OCI-LY1 (cell line): ENCODE measurements around the gene ADAMTSL3.

Experiments used
- H2AFZ ChIP-seq: fragments of 200-600 bp; sonication (generic), shearing (Covaris generic); 2 replicates; pipeline ENCODE4 v1.6.0; 2014; ENCODE audit warnings: antibody characterized with exemption, mild to moderate bottlenecking, low read length
- H3F3A ChIP-seq: fragments of 200-600 bp; sonication (generic), shearing (Covaris generic); 2 replicates; pipeline ENCODE4 v1.6.0; 2014; ENCODE audit warnings: mild to moderate bottlenecking, antibody characterized with exemption, low read length, moderate library complexity; ENCODE audit not compliant: insufficient read depth
- H3K27ac ChIP-seq: fragments of 200-600 bp; sonication (generic); 2 replicates; pipeline ENCODE4 v1.5.1; 2014; ENCODE audit warnings: low read length, mixed run types, mild to moderate bottlenecking, low read depth; ENCODE audit not compliant: poor library complexity, severe bottlenecking
- H3K27me3 ChIP-seq: fragments of 200-600 bp; sonication (generic); 2 replicates; pipeline ENCODE4 v1.6.0; 2014; ENCODE audit warnings: antibody characterized with exemption, mild to moderate bottlenecking, low read length, moderate library complexity; ENCODE audit not compliant: insufficient read depth
- H3K36me3 ChIP-seq: fragments of 200-600 bp; sonication (generic); 2 replicates; pipeline ENCODE4 v1.6.1; 2014; ENCODE audit warnings: mild to moderate bottlenecking, antibody characterized with exemption, low read length, moderate library complexity, mixed read lengths; ENCODE audit not compliant: insufficient read depth
- H3K4me1 ChIP-seq: fragments of 200-600 bp; sonication (generic); 2 replicates; pipeline ENCODE4 v1.5.1; 2014; ENCODE audit warnings: mild to moderate bottlenecking, low read length, moderate library complexity; ENCODE audit not compliant: insufficient read depth, severe bottlenecking
- H3K4me2 ChIP-seq: fragments of 200-600 bp; sonication (generic), shearing (Covaris generic); 2 replicates; pipeline ENCODE4 v1.6.1; 2014; ENCODE audit warnings: low read length
- H3K4me3 ChIP-seq: fragments of 200-600 bp; sonication (generic); 2 replicates; pipeline ENCODE4 v1.5.1; 2014; ENCODE audit warnings: low read length, low read depth, mild to moderate bottlenecking, mixed read lengths; ENCODE audit not compliant: poor library complexity, severe bottlenecking
- H3K79me2 ChIP-seq: fragments of 200-600 bp; shearing (Covaris generic); 2 replicates; pipeline ENCODE4 v1.6.1; 2016; ENCODE audit warnings: mixed run types, low read length, mixed read lengths; ENCODE audit not compliant: insufficient read depth
- H3K9ac ChIP-seq: fragments of 200-600 bp; sonication (generic), shearing (Covaris generic); 2 replicates; pipeline ENCODE4 v1.6.1; 2014; ENCODE audit warnings: mild to moderate bottlenecking, low read length, mixed read lengths
- H3K9me2 ChIP-seq: fragments of 200-600 bp; sonication (generic), shearing (Covaris generic); 2 replicates; pipeline ENCODE4 v1.6.1; 2014; ENCODE audit warnings: low read depth, mild to moderate bottlenecking, low read length, mixed read lengths
- H3K9me3 ChIP-seq: fragments of 200-600 bp; shearing (Covaris generic); 2 replicates; pipeline ENCODE4 v1.6.1; 2014; ENCODE audit warnings: low read length, mixed read lengths
- H4K20me1 ChIP-seq: fragments of 200-600 bp; sonication (generic), shearing (Covaris generic); 2 replicates; pipeline ENCODE4 v1.6.0; 2016; ENCODE audit warnings: mild to moderate bottlenecking, low read length; ENCODE audit not compliant: insufficient read depth
- EZH2 ChIP-seq: fragments of 200-600 bp; sonication (generic), shearing (Covaris generic); IDR thresholded peaks from 2 replicates; pipeline ENCODE4 v1.8.0; 2017; ENCODE audit warnings: borderline replicate concordance, mixed run types, mild to moderate bottlenecking, antibody characterized with exemption, low read length, moderate library complexity, mixed read lengths
- TF ChIP-seq, protein P1 (sequence below): fragments of 200-600 bp; sonication (generic), shearing (Covaris generic); IDR thresholded peaks from 2 replicates; pipeline ENCODE4 v1.5.1; 2017; ENCODE audit warnings: mild to moderate bottlenecking, antibody characterized with exemption, low read length, moderate library complexity, mixed read lengths

Gene ADAMTSL3

DNA sequence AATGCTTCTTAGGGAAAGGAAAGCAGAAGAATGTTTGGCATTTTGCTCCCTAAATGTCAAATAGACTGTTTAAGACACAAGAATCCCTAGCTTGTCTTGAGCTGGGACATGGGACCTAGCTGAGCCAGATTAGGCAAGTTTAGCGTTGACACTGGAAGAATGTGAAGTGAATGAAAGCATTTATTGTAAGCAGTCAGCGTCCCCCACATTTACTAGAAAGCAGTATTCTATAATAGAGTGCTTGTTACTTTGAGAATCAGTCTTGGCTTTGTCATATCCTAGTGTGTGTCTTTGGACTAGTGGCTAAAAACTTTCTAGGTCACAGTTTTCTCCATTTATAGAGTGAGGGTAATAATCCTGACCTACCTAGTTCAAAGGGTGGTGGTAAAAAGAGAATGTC, 161.6 kb downstream of the ADAMTSL3 start:
- H3K4me1 ChIP-seq, result no peaks in the 10 kb centered on the region
- no peak overlapping the region for H2AFZ ChIP-seq
- H3F3A ChIP-seq, result no peaks in the 10 kb centered on the region
- H3K9me3 ChIP-seq, result no peaks in the 10 kb centered on the region
- TF ChIP-seq EZH2, result no peak
- TF ChIP-seq, protein P1, sequence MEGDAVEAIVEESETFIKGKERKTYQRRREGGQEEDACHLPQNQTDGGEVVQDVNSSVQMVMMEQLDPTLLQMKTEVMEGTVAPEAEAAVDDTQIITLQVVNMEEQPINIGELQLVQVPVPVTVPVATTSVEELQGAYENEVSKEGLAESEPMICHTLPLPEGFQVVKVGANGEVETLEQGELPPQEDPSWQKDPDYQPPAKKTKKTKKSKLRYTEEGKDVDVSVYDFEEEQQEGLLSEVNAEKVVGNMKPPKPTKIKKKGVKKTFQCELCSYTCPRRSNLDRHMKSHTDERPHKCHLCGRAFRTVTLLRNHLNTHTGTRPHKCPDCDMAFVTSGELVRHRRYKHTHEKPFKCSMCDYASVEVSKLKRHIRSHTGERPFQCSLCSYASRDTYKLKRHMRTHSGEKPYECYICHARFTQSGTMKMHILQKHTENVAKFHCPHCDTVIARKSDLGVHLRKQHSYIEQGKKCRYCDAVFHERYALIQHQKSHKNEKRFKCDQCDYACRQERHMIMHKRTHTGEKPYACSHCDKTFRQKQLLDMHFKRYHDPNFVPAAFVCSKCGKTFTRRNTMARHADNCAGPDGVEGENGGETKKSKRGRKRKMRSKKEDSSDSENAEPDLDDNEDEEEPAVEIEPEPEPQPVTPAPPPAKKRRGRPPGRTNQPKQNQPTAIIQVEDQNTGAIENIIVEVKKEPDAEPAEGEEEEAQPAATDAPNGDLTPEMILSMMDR, result no peak
- H3K27ac ChIP-seq, result no peak overlapping the region
- H3K9me2 ChIP-seq, result no peaks in the 10 kb centered on the region
- H3K79me2 ChIP-seq, result no peaks in the 10 kb centered on the region
- H3K36me3 ChIP-seq, result no peaks in the 10 kb centered on the region
- no peaks in the 10 kb centered on the region for H3K27me3 ChIP-seq
- no peak overlapping the region for H3K4me3 ChIP-seq
- no peak overlapping the region for H3K4me2 ChIP-seq
- no peaks in the 10 kb centered on the region for H4K20me1 ChIP-seq
- no peak overlapping the region for H3K9ac ChIP-seq

DNA sequence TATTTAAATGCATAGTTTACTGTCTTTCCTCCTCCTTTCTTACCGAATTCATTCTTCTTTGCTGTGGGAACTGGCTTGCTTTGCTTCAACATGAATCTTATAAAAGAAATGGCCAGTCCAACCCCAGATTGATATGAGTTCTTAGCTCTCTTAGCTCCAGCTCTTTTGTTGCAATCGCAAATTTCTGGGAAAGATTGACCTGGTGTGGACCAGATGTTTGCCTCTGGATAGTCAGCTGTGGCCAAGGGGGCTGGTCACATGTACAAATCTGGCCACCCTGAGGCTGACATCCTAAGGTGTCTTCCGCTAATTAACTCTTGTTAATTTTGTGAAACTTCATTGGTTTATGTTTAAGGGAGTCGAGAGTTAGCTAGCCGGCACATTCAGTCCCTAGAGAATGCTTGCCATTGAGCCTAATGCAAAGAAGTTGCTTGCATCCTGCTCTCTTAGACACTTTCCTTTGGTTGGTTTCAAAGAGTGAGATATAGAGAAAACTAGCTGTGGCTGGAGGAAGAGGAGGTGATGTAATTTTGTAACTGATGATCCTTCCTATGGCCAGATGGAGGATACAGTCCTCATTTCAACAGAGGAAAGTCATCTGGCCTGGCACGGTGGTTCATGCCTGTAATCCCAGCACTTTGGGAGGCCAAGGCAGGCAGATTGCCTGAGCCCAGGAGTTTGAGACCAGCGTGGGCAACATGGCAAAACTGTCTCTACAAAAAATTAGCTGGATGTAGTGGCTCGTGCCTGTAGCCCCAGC, 162.4 kb downstream of the ADAMTSL3 start:
- Histone ChIP-seq H4K20me1 (no peaks in the 10 kb centered on the region), H3K9ac (no peak overlapping the region), H3F3A (no peaks in the 10 kb centered on the region), H3K27ac (no peak overlapping the region), H3K27me3 (no peaks in the 10 kb centered on the region), H3K4me1 (no peaks in the 10 kb centered on the region), H3K79me2 (no peaks in the 10 kb centered on the region), H3K9me2 (no peaks in the 10 kb centered on the region), H3K4me3 (no peak overlapping the region), H3K9me3 (no peaks in the 10 kb centered on the region), H3K36me3 (no peaks in the 10 kb centered on the region), H2AFZ (no peak overlapping the region), H3K4me2 (no peak overlapping the region)
- TF ChIP-seq, protein P1, result no peak
- TF ChIP-seq EZH2, result no peak

DNA sequence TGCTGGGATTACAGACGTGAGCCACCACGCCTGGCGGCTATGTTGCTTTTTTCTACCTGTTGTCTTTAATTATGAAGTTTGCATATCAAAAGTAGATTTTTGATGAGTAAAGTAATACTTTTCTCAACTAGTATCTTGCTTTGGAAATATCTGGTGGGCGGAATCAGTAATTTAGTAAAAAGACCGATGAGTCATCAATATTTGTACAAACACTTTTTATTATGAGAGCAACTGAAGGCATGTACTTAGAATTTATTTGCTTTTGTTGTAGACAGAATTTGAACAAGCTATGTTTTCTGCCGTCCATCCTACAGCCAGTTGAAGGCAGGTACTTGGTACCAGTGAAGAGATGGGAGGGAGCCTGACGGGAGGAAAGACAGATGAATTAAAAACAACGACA, 164.7 kb downstream of the ADAMTSL3 start:
- H3K4me1 ChIP-seq, result no peaks in the 10 kb centered on the region
- TF ChIP-seq, protein P1, result no peak
- TF ChIP-seq EZH2, result no peak
- H3K27me3 ChIP-seq, result no peaks in the 10 kb centered on the region
- no peaks in the 10 kb centered on the region for H3K9me3 ChIP-seq
- no peak overlapping the region for H3K4me2 ChIP-seq
- no peaks in the 10 kb centered on the region for H3F3A ChIP-seq
- H3K27ac ChIP-seq, result no peak overlapping the region
- H3K4me3 ChIP-seq, result no peak overlapping the region
- no peaks in the 10 kb centered on the region for H3K9me2 ChIP-seq
- no peaks in the 10 kb centered on the region for H3K79me2 ChIP-seq
- H3K36me3 ChIP-seq, result no peaks in the 10 kb centered on the region
- H3K9ac ChIP-seq, result no peak overlapping the region
- no peaks in the 10 kb centered on the region for H4K20me1 ChIP-seq
- H2AFZ ChIP-seq, result no peak overlapping the region
